ENCODE results near the gene CEP170. TPM values are rescaled to one million over a fixed set of nuclear protein-coding genes. Genes with fewer than 3 reads are reported as not detected.
"Not testable (repeated sequence)": the region's sequence is repeated elsewhere in the genome, so short reads cannot be mapped to it uniquely, and the experiment has no call there.

CEP170 gene
- total RNA-seq, 1 donor from 2014 or later: 503 TPM

GRCh38 chr1:243101551-243102050, 153.5 kb downstream of the CEP170 start:
- FAIRE-seq: not testable (repeated sequence)
- peak in 1 of 2 donors; percentile 22 for DNase-seq (ENCODE audit: low spot score in 2 of 2)

GRCh38 chr1:243087368-243087767, 167.7 kb downstream of the CEP170 start:
- FAIRE-seq; DNase-seq (ENCODE audit: low spot score in 2 of 2): not testable (repeated sequence)

Small RNAs within 50 kb of the gene (small RNA-seq; reads per million reads assigned to genes)
- not detected for gene RNU6-747P

Other genes starting within 250 kb of the CEP170 start
- gene SDCCAG8, start 760 bp upstream of the CEP170 start, total RNA-seq: 110 TPM

Data from frontal cortex (tissue), 4 donors.